DND-41 (cell line): ENCODE results near the gene TBCK.

Source experiments
- ATAC-seq: fragments of 200-7000 bp; cut with Tn5 transposase; 3 replicates; pipeline ENCODE4 v1.9.1; 2021; ENCODE audit warnings: low read depth; ENCODE audit not compliant: insufficient read depth
- DNase-seq: peaks from one replicate; pipeline ENCODE4 v3.0.0-alpha.2; 2020
- H2AFZ ChIP-seq: 2 replicates; pipeline ENCODE4 v1.6.0; 2012; ENCODE audit warnings: low read depth, low read length
- H3K27ac ChIP-seq: 2 replicates; pipeline ENCODE4 v1.5.1; 2012; ENCODE audit warnings: low read length, inconsistent platforms
- H3K27me3 ChIP-seq: fragments of 200-600 bp; sonication (generic); 2 replicates; pipeline ENCODE4 v1.6.0; 2012; ENCODE audit warnings: low read length, mild to moderate bottlenecking, inconsistent platforms; ENCODE audit not compliant: insufficient read depth, poor library complexity
- H3K36me3 ChIP-seq: 2 replicates; pipeline ENCODE4 v1.5.1; 2012; ENCODE audit warnings: low read length, inconsistent platforms; ENCODE audit not compliant: insufficient read depth
- H3K4me1 ChIP-seq: 2 replicates; pipeline ENCODE4 v1.5.1; 2012; ENCODE audit warnings: mild to moderate bottlenecking, low read length; ENCODE audit not compliant: insufficient read depth
- H3K4me2 ChIP-seq: 2 replicates; pipeline ENCODE4 v1.6.0; 2012; ENCODE audit warnings: mild to moderate bottlenecking, moderate library complexity, low read length, inconsistent platforms; ENCODE audit not compliant: insufficient read depth
- H3K4me3 ChIP-seq, 2 experiments: fragments of 200-600 bp in 1 of 2; shearing (Covaris generic) in 1 of 2; 2 replicates each; pipeline ENCODE4 v1.5.1; 2012 to 2016; ENCODE audit warnings: inconsistent platforms in 2 of 2, low read length in 2 of 2, mild to moderate bottlenecking in 2 of 2, low read depth in 1 of 2, moderate library complexity in 1 of 2
- H3K79me2 ChIP-seq: 2 replicates; pipeline ENCODE4 v1.6.0; 2012; ENCODE audit warnings: low read length, inconsistent platforms; ENCODE audit not compliant: insufficient read depth
- H3K9ac ChIP-seq: 2 replicates; pipeline ENCODE4 v1.6.0; 2012; ENCODE audit warnings: low read depth, mild to moderate bottlenecking, inconsistent platforms, low read length, moderate library complexity
- H3K9me3 ChIP-seq: 2 replicates; pipeline ENCODE4 v1.5.1; 2012; ENCODE audit warnings: low read length, moderate library complexity, mild to moderate bottlenecking, inconsistent platforms; ENCODE audit not compliant: insufficient read depth, severe bottlenecking
- H4K20me1 ChIP-seq: 2 replicates; pipeline ENCODE4 v1.6.0; 2012; ENCODE audit warnings: low read length; ENCODE audit not compliant: insufficient read depth
- EZH2 ChIP-seq: IDR thresholded peaks from 3 replicates; pipeline ENCODE4 v1.6.1; 2012; ENCODE audit warnings: borderline replicate concordance, low read depth, mild to moderate bottlenecking, moderate library complexity, low read length, inconsistent platforms; ENCODE audit not compliant: severe bottlenecking
- TF ChIP-seq, protein P1 (sequence below): IDR thresholded peaks from 2 replicates; pipeline ENCODE4 v1.5.1; 2012; ENCODE audit warnings: borderline replicate concordance, low read length, moderate library complexity, mild to moderate bottlenecking; ENCODE audit not compliant: poor library complexity, severe bottlenecking; ENCODE audit errors: extremely low read depth

The TBCK gene

DNA sequence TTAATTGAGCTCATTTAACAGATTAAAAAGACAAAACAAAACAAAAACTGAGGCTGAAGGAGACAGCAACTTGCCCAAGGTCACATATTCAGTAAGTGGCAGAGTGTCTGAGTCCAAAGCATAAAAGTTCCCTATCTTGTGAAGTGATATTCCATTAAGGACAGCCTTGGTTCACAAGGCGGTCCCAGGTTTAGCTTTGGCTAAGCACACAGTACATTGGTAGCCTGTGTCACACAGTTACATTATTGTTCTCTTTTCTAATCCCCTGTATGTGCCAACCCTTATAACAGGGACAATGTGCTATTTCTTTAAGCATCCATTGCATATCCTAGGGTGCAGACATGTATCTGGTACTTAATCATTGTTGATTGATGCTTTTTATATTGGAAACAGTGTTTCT, 280.8 kb downstream of the TBCK start:
- ATAC-seq: no peak

GRCh38 chr4:106034751-106035150, 281.3 kb downstream of the TBCK start:
- H3K79me2 ChIP-seq: no peaks in the 10 kb centered on the region
- no peak for TF ChIP-seq EZH2
- TF ChIP-seq, protein P1, sequence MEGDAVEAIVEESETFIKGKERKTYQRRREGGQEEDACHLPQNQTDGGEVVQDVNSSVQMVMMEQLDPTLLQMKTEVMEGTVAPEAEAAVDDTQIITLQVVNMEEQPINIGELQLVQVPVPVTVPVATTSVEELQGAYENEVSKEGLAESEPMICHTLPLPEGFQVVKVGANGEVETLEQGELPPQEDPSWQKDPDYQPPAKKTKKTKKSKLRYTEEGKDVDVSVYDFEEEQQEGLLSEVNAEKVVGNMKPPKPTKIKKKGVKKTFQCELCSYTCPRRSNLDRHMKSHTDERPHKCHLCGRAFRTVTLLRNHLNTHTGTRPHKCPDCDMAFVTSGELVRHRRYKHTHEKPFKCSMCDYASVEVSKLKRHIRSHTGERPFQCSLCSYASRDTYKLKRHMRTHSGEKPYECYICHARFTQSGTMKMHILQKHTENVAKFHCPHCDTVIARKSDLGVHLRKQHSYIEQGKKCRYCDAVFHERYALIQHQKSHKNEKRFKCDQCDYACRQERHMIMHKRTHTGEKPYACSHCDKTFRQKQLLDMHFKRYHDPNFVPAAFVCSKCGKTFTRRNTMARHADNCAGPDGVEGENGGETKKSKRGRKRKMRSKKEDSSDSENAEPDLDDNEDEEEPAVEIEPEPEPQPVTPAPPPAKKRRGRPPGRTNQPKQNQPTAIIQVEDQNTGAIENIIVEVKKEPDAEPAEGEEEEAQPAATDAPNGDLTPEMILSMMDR: no peak
- H3K4me3 ChIP-seq: no peak overlapping the region
- H3K27me3 ChIP-seq: no peaks in the 10 kb centered on the region
- H4K20me1 ChIP-seq: no peaks in the 10 kb centered on the region
- H3K9ac ChIP-seq: no peak overlapping the region
- H3K36me3 ChIP-seq: no peaks in the 10 kb centered on the region
- DNase-seq (no peak), ATAC-seq (no peak)
- H3K4me1 ChIP-seq: no peaks in the 10 kb centered on the region
- no peaks in the 10 kb centered on the region for H3K9me3 ChIP-seq
- H3K4me2 ChIP-seq: no peak overlapping the region
- H2AFZ ChIP-seq: no peak overlapping the region
- no peak overlapping the region for H3K27ac ChIP-seq

More for the DNA sequence above, 280.8 kb downstream of the TBCK start:
- no peak overlapping the region for H2AFZ ChIP-seq
- H3K4me1 ChIP-seq: no peaks in the 10 kb centered on the region
- no peaks in the 10 kb centered on the region for H3K9me3 ChIP-seq
- H3K4me2 ChIP-seq: no peak overlapping the region
- no peak overlapping the region for H3K4me3 ChIP-seq
- no peak overlapping the region for H3K9ac ChIP-seq
- no peaks in the 10 kb centered on the region for H3K27me3 ChIP-seq
- no peak overlapping the region for H3K27ac ChIP-seq
- TF ChIP-seq, protein P1: no peak
- no peaks in the 10 kb centered on the region for H4K20me1 ChIP-seq
- H3K79me2 ChIP-seq: no peaks in the 10 kb centered on the region
- DNase-seq: no peak
- no peaks in the 10 kb centered on the region for H3K36me3 ChIP-seq

GRCh38 chr4:106034220-106034619, 281.8 kb downstream of the TBCK start:
- no peaks in the 10 kb centered on the region for H4K20me1 ChIP-seq
- ATAC-seq: no peak
- H2AFZ ChIP-seq: no peak overlapping the region
- no peak overlapping the region for H3K9ac ChIP-seq
- TF ChIP-seq, protein P1: no peak
- no peak for TF ChIP-seq EZH2
- no peaks in the 10 kb centered on the region for H3K79me2 ChIP-seq
- H3K4me2 ChIP-seq: no peak overlapping the region
- no peak overlapping the region for H3K4me3 ChIP-seq
- H3K27ac ChIP-seq: no peak overlapping the region
- H3K4me1 ChIP-seq: no peaks in the 10 kb centered on the region
- H3K36me3 ChIP-seq: no peaks in the 10 kb centered on the region
- H3K9me3 ChIP-seq: no peaks in the 10 kb centered on the region
- H3K27me3 ChIP-seq: no peaks in the 10 kb centered on the region
- DNase-seq: no peak

DNA sequence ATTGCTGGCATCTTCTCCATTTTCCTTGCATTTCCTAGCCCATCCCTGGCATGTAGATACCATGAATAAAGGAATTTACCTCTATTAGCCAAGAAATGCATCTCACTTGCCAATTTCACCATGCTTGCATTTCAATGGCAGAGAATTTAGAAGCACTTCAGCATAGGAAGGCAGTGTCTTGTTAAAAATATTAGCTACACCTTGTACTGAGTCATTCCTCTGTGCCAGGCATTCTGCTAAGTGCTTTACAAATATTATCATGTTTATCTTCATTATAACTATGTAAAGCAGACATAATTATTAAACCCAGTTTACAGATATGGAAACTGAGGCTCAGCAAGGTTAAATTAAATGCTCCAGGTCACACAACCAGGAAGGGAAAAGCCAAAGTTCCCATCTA, 282.5 kb downstream of the TBCK start:
- no peak for DNase-seq
- H3K79me2 ChIP-seq: no peaks in the 10 kb centered on the region
- H3K4me1 ChIP-seq: no peaks in the 10 kb centered on the region
- no peak overlapping the region for H2AFZ ChIP-seq
- no peak for ATAC-seq
- H4K20me1 ChIP-seq: no peaks in the 10 kb centered on the region
- no peak for TF ChIP-seq EZH2
- TF ChIP-seq, protein P1: no peak
- no peak overlapping the region for H3K4me3 ChIP-seq
- no peaks in the 10 kb centered on the region for H3K36me3 ChIP-seq
- H3K4me2 ChIP-seq: no peak overlapping the region
- no peaks in the 10 kb centered on the region for H3K9me3 ChIP-seq
- H3K27me3 ChIP-seq: no peaks in the 10 kb centered on the region
- H3K27ac ChIP-seq: no peak overlapping the region
- H3K9ac ChIP-seq: no peak overlapping the region
